Measurements from ENCODE around the gene ZNF223.

Gene ZNF223

DNA sequence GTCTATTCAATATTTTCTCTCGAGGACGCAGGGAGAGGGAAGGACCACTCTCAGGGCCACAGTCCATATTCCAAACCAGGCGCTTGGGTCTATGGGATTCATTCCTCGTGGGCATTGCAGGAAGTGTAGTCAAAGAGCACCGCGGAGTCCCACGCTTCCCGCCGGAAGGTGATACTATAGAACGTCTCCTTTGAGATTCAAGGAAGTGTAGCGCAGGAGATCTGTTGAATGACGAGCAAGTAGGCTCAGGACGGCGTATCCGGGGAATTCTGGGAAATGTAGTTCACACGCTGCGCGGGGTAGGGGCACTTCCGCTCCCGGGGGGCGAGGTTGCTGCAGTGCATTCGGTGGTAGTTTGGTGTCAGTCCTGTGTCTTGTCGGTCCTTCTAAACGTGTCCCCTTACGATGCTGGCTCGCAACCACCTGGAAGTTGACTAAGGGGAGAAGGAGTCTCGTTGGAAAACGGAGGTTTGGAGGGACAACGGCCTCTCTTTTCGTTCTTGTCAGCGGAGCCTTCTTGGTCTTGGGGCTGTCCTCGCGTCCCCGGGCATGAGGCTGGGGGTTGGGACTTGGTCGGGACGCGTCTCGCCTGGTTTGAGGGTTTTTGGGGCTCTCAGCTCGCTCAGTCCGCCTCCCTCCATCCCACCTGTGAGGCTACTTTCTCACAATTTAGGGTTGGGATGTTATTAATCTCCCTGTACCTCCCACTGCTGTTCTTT, 20.1 kb downstream of the ZNF223 start, which contains the start of gene ZNF284:
Gene ZNF284 (plus strand): TSS at position 336 of the 719 bp plus-strand sequence. CDS start 4,231 bp downstream, outside the sequence.
- DNase-seq (ENCODE audit: low spot score): peak; percentile 94

GRCh38 chr19:44072543-44073401, 20.9 kb downstream of the ZNF223 start:
- DNase-seq (ENCODE audit: low spot score): peak; percentile 5

DNA sequence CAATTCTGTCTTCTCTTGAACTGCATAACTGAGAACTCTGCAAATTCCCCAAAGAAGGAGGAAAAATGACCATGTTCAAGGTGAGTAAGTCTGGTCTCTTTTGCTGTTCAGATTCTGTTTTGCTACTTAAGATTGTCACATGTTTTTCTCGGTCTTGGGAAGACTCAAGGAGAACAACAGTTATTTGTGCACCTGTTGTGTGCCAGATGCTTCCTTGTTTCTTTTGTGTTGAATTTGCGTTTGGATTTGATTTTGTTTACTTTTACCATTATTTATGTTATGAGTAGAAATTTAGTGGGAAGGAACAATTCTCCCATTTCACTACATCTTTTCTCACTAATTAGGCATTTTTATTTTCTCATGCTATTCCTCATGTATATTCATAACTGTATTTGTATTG, 24.5 kb downstream of the ZNF223 start:
- no peak for DNase-seq (ENCODE audit: low spot score)

- DNase-seq (ENCODE audit: low spot score): no peak
Measured at GRCh38 chr19:44092108-44092507, 40.3 kb downstream of the ZNF223 start.

GRCh38 chr19:44093931-44094765, 42.3 kb downstream of the ZNF223 start, which contains the start of gene ZNF224:
Gene ZNF224 (plus strand): TSS chr19:44094361. CDS start chr19:44097874, 3,513 bp downstream.
- DNase-seq (ENCODE audit: low spot score): peak; percentile 88

- no peak for DNase-seq (ENCODE audit: low spot score)
Measured at GRCh38 chr19:44107751-44108150, 55.9 kb downstream of the ZNF223 start.

- DNase-seq (ENCODE audit: low spot score): no peak
Measured at GRCh38 chr19:44109458-44109857, 57.6 kb downstream of the ZNF223 start.

DNA sequence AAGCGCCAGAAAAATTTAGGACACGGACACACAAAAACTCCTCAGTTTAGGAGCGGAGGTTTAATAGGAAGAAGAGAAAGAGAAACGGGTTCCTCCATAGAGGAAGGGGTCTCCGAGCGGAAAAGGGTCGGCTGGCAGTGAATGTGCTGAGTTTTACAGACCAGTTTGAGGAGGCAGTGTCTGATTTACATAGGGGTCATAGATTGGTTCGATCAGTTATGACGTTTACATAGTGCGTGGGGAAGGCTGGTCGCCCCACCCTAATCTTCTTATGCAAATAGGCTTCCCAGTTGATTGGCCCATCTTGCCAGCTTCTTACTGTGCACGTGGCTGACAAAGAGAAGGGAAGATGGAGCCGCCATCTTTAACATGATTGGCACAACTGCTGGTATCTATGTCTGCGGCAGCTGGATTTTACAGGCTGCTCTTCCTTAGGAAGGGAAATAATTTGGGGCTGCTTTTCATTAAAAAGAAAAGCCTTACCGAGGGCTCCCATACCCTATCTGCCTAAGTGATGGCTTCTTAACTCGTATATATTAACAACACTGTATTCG, 60.2 kb downstream of the ZNF223 start:
- DNase-seq (ENCODE audit: low spot score): peak; percentile 84

GRCh38 chr19:44112802-44113137, 60.9 kb downstream of the ZNF223 start:
- DNase-seq (ENCODE audit: low spot score): no peak

- peak; percentile 97 for DNase-seq (ENCODE audit: low spot score)
Measured at GRCh38 chr19:44113138-44113783, 61.4 kb downstream of the ZNF223 start, which contains the start of gene ZNF225. Gene ZNF225 (plus strand): TSS chr19:44113399. CDS start chr19:44115828, 2,429 bp downstream.

DNA sequence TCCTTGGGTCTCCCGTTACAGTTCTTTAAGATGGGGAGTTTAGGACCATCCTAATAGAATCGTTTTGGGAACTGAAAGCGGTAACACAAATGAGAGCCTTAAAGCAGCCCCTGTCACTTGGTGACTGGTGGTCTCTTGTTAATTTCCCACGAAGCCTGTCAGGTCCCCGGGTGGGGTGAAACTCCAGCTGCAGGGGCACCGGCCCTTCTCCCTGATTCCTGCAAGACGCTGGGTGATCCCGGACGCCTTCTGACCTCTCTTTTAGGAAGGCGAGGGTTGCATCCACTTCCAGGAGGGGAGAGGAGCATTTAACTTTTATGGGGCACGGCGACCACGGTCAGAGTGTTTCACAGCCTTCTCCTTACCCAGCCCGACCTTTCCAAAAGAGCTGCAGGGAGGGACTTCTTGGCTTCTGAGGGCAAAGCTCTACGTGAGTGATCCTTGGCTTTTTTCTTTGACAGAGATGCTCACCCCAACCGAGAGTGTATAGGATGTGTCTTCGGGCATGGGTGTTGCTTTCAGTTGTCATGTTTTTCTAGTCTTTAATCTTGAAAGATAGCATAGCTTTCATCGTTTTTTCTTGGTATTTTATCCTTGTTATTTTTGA, 62.1 kb downstream of the ZNF223 start:
- no peak for DNase-seq (ENCODE audit: low spot score)

Small RNA genes lying within 50 kb of the gene (small RNA-seq; reads per million reads assigned to genes)
- gene RNU6-902P: 0 reads per million in 2 experiments

Data from SK-N-DZ (cell line).